NOMO-1 treated with dmso at 0.1 percent for 144 hours (cell line): Measurements from ENCODE around the gene ADNP2.
"Not testable (repeated sequence)": the region's sequence is repeated elsewhere in the genome, so short reads cannot be mapped to it uniquely, and the experiment has no call there.

Experiments
- DNase-seq: peaks from one replicate; lab custom pipeline; 2025; ENCODE audit not compliant: unreplicated experiment; lab: John Stamatoyannopoulos, UW

ADNP2 gene

DNA sequence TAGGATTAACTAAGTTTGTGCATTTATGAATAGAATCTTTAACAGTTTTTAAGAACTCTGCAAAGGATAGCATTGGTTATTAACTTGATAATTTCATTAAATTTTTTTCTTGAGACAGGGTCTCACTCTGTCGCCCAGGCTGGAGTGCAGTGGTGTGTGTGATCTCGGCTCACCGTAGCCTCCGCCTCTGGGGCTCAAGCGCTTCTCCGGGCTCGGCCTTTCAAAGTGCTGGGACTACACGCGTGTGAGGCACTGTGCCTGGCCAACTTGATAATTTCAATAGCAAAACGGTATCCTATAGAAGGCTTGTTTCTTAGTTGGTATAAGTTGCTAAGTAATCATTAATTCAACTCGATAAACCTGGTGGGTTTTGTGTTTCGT is 38.0 kb downstream of the ADNP2 start:
- DNase-seq: no peak

- DNase-seq: peak; percentile 41
These were observed 38.6 kb downstream of the ADNP2 start for GRCh38 chr18:80147418-80148325.

- peak; percentile 54 for DNase-seq
These were observed 39.5 kb downstream of the ADNP2 start for GRCh38 chr18:80148326-80149199.

DNA sequence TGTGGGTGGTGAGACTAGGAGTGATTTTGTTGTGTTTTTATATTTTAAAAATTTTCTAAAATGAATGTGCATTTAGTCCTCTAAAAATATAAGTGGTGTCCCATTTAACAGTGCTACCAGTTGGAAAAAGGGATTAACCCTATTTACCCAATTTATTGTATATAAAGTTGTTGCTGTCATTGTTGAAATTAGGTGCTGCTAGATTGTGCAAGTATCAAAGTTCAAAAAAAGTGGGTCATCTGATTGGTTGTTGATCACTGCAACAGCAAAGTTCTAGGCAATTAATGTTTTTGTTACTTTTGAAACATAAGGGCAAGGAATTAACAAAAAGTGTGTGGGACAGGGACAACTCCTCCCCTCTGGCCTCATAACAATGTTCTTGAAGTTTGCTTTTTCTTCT is 40.6 kb downstream of the ADNP2 start:
- no peak for DNase-seq

DNA sequence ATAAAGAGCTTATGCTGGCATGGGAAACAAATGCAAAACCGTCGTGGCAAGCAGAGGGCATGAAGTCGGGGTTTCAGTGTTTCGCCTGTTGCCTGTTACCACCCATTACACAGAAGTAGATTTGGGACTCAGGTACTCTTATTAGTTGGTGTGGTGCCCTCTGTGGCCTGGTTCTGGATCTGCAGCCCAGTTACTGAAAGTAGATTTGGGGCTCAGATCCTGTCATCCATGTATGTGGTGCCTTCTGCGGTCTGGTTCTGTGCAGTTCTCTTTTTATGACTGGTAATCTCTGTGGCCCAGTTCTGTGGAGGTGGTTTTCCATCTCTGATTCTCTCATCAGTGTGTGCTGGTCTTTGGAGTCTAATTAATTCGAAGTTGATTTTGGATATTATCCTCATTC is 45.2 kb downstream of the ADNP2 start:
- no peak for DNase-seq

DNA sequence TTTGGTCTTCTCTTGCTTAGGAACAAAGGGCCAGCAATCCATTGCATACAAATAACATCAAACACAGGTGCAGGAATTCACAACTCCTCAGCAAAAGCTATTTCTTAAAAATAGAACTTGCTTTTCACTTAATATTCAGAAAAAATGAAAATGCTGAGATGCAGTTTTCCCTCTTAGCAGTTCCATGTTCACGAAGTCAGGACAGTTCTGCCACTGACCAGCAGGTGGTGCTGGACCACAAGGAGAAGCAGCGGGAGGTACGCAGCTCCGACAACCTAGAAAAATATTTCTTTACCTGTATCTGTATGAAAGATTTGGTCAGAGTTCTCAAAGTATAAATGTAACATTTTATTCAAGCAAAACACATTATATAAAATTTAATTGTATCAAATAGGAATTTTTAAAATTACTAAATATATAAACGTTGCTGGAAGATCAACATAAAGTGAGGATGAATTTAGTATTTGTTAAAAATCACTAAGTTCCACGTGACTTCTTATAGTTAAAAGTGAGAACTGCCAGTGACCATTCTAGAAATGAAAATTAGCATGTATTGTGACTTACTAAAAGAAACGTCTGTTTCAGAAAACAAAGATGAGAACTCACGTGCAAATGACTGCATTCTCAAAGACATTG is 48.8 kb downstream of the ADNP2 start:
- DNase-seq: no peak

DNA sequence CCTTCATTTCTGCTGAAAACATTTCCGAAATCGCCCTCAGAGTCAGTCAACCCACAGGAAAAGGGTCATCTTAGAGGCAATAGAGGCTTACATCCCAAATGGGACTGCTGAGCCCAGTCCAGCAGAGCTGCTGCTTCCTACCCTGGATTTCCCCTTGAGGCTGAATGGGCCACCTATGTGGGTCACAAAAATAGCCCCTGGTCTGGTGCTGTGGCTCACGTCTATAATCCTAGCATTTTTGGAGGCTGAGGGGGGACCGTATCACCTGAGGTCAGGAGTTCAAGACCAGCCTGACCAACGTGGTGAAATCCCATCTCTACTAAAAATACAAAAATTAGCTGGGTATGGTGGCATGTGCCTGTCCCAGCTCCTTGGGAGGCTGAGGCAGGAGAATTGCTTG is 49.3 kb downstream of the ADNP2 start:
- no peak for DNase-seq

- no peak for DNase-seq
These were observed 50.9 kb downstream of the ADNP2 start for GRCh38 chr18:80159713-80160636.

DNA sequence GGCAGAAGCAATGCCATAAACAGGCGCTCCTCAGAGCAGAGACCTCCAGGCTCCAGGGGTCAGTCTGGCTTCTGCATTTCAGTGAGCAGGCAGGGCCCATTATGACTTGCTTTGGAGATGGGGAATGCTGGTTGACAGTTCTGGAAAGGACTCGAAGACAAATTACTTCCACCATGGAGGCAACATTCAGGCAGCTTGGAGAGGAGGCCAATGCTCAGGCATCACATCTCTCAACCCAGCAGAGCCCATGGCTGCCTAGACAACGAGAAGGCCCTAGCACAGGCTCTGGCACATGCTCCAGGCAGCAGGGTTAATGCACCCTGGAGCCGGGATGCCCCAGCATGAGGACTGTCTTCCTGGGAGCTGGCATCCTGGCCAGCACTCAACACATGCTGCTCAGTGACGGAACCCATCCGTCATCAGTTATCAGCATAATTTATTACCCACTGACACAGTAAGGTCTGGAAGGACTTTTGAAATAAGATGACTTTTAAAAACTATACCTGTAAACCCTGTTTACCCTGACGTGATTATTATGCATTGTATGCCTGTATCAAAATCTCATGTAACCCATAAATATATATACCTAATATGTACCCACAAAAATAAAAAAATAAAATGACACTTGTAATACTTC is 52.8 kb downstream of the ADNP2 start:
- no peak for DNase-seq

GRCh38 chr18:80163183-80163582 is 54.1 kb downstream of the ADNP2 start:
- DNase-seq: no peak

DNA sequence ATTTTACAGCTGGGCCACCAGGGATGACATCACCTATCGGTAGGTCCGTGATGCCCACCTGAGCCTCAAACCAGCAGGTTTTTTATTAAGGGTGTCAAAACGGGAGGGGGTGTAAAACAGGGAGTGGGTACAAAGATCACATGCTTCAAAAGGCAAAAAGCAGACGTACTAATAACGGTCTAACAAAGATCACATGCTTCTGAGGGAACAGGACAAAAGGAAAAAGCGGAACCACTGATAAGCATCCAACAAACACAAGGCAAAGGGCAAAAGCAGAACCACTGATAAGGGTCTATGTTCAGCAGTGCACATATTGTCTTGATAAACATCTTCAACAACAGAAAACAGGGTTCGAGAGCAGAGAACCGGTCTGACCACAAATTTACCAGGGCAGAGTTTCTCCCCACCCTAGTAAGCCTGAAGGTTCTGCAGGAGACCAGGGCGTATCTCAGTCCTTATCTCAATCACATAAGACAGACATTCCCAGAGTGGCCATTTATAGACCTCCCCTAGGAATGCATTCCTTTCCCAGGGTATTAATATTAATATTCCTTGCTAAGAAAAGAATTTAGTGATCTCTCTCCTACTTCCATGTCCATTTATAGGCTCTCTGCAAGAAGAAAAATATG is 55.8 kb downstream of the ADNP2 start:
- DNase-seq: not testable (repeated sequence)

DNA sequence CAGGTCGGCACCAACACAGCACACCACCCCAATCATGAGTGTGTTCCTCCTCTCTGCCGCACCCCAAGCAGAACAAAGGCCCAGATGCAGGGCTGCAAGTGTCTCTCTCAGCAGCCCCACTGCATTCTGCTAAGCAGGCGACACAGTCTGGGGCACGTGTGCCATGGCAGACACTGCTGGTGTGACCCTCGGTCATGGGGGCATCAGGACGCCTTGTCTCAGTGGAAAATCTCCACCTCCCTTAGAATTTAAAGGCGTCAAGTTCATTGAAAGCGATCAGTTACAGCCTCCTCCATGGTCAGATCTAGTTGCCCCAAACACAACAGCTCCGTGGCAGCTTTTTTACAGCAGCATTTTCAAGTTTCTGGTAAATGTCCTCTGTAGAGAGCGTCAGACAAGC is 57.2 kb downstream of the ADNP2 start:
- no peak for DNase-seq

DNA sequence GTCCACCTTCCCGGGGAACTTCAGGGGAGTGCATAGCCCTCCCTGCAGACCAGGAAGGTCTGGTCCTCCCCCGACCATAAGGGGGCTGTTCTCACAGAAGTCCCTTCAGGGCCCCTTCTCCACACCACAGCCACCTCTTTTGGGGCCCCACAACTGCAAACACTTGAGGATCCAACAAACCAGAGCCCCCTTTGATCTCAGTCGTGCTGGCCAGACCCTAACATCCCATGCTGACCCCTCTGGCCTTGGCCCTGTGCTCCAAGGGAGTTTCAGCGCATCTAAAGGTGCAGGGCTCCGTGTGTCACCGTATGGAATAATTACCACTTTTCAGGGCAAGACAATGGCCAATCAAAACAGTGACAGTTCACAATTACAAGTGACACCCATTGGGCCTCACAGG is 57.7 kb downstream of the ADNP2 start:
- DNase-seq: no peak

- DNase-seq: no peak
These were observed 58.3 kb downstream of the ADNP2 start for GRCh38 chr18:80167331-80167730.

GRCh38 chr18:80167931-80168330 is 58.9 kb downstream of the ADNP2 start:
- no peak for DNase-seq

GRCh38 chr18:80168346-80168745 is 59.3 kb downstream of the ADNP2 start:
- no peak for DNase-seq

DNA sequence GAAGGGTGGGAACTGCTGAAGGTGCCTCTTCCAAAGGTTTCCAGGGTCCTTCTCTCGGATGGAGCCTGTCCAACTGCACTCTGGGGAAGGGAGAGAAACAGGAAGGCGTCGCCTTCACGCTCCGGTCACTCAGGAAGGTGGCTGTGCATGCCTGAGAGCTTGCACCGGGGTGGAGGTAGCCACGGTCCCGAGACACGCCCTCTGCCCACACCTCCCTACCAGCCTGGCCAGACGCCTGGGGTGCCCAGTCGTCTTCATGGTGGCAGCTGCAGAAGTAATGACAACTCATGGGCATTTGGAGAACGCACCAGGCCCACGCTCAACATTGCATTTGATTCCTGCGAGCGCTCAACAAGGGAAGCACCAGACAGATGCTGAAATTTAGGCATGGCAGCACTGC is 59.9 kb downstream of the ADNP2 start:
- no peak for DNase-seq

GRCh38 chr18:80169607-80170006 is 60.5 kb downstream of the ADNP2 start:
- no peak for DNase-seq

DNA sequence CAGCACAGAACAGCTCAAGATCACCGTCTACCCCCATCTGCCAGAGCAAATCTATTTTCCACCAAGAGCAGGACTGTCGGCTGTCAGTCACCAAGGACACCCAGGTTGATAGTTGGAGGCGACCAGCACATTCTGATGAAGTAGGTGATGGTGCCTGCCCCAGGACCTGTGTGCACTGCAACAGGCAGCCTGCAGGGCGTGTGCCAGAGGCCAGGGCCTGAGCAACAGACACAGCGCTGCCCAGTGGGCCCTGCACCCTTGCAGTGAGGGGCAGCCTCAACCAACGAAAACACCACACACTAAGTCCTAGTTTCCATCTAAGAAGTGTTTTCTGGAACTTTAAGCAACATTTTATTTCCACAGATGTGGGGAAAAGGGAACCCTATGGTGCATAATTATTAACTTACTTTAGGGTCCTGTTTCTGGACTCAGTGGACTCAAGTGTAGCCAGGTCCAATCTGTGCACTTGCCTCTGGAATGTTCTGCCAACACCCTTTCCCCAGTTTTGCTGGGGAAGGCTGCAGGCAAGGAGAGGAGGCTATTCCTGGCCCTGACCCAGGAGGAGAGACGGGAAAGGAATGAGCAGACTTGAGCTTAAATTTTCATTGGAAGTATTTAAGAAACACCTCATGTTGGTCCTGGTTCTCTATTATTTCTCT is 61.5 kb downstream of the ADNP2 start:
- no peak for DNase-seq
